Measurements from ENCODE around the gene CBY1. TPM values are rescaled to one million over a fixed set of nuclear protein-coding genes. Genes with fewer than 3 reads are reported as not detected.
"Not testable (repeated sequence)": the region's sequence is repeated elsewhere in the genome, so short reads cannot be mapped to it uniquely, and the experiment has no call there.

CBY1 gene
- 25.2 and 28.0 TPM in 2 replicates for total RNA-seq

DNA sequence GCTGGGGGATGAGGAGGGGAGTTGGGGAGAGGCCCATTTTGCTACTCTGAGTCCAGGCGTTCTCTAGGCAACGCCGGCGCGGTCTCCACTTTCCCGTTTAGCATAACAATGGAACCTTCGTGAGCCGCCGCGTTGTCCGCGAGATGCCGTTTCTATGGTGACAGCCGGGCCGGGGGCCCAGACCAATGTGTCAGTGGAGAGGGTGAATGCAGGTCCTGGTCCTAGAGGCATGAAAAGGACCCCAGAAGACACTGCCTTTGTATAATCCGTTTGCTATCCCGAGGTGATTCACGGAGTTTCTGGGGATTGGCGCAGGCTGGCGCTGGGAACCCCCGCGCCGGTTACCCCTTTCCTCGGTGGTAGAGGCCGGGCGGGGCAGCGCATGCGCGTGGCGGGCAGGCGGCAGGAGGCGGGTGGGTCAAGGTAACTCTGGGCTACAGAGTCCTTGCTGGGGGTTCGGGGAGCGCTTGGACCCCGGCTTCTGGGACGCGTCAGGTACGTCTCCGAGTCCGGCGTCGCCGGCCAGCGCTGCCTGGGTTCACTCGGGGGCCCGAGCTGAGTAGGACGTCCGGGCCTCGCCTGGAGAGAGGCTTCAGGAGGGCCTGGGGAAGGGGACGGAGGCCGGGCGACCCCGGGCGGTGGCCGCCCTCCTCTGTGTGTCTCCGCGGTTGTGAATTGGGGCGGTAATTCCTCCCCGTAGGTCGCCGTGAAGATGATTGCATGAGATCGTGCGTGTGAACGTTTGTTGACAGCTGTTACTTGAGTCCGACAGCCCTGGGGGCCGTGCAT, at the start of gene CBY1, which contains the start of gene FAM227A:
CBY1 (plus strand) TSS at position 383 of the 789 bp plus-strand sequence. CDS start 11,417 bp downstream, outside the sequence.
FAM227A (minus strand) TSS at position 137 of the 789 bp plus-strand sequence. CDS start 6,224 bp downstream, outside the sequence.
- DNase-seq (ENCODE audit: low read depth, low spot score): peak; percentile 59

GRCh38 chr22:38607680-38608079, 48.8 kb upstream of the CBY1 start:
- DNase-seq (ENCODE audit: low read depth, low spot score): no peak

DNA sequence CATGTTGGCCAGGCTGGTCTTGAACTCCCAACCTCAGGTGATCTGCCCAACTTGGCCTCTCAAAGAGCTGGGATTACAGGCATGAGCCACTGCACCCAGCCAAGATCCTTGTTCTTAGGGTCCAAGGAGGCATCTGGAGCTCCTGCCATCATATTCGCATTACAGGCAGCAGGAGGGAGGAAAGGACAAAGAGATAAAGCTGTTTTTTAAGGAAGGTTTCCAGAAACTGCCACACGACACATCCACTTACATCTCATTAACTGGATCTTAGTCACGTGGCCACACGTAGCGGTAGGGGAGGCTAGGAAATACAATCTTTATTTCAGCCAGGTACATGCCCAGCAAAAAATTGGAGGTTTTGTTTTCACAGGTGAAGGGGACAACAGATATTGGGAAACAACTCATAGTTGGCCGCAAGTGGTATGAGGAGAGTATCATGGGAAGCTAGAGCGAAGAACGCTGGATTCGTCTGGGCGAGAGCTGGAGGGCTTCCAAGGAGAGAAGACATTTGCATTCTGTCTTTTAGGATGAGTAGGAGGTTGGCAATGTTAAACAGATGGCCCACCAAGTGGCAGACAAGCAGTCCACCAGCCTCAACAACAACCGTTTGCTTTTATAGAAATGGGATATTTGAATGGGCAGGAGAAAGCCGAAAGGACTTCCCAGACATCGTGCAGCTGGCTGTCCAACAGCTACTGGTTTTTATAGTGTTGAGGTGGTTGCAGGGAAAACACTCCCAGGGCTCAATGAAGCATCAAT, 47.3 kb upstream of the CBY1 start:
- no peak for DNase-seq (ENCODE audit: low read depth, low spot score)

GRCh38 chr22:38610234-38610633, 46.2 kb upstream of the CBY1 start:
- no peak for DNase-seq (ENCODE audit: low read depth, low spot score)

DNA sequence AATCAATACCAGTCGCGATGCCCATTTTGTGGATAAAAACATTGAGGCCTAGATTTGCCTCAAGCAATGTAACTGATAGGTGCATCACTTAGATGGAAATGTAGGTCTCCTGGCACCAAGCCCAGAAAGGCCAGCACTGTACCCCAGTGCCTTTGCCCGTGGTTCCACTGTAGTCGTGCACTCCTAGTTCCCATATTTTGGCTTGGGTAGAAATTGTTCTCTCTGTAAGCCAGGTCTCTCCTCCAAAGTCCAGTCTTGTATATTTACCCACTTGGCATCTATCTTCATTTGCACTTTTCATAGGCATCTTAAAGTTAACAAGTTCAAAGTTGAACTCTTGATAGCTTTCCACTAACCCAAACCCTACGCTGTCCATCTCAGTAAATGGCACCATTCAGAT, 44.9 kb upstream of the CBY1 start:
- DNase-seq (ENCODE audit: low read depth, low spot score): no peak

DNA sequence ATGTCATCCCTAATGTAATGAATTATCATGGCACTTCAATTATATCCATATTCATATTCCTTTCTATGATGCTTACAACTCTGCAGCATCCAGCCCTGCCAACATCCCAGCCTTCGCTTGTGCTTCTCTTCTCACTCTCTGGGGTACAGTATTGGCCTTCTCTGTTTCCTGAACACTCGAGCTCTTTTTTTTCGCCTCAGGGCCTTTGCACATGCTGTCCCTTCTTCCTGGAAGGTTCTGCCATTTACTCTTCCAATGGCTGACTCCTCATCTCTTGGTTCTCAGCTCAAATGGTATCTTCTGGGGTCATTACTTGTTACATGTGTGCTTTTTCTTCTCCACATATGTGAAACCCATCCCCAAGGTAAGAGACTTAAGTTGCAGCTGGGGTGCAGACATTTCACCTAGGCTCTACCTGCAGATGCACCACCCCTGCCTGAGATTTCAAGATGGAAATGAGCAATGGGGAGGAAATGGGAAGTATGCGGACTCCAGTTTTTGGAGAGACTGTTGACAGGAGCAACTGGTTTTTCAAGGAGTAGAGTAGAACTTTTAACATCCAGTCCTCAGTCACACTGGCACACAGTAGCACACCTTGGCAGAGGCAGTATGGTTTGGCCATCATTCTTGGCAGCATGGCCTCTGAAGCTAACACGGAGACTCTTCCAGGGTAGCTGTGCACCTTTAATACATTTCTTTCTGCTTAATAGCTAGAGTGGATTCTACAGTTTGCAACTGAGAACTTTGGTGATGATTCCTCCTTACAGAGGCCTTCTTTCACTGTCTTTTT, 44.0 kb upstream of the CBY1 start:
- no peak for DNase-seq (ENCODE audit: low read depth, low spot score)

GRCh38 chr22:38613588-38613987, 42.9 kb upstream of the CBY1 start:
- DNase-seq (ENCODE audit: low read depth, low spot score): no peak

DNA sequence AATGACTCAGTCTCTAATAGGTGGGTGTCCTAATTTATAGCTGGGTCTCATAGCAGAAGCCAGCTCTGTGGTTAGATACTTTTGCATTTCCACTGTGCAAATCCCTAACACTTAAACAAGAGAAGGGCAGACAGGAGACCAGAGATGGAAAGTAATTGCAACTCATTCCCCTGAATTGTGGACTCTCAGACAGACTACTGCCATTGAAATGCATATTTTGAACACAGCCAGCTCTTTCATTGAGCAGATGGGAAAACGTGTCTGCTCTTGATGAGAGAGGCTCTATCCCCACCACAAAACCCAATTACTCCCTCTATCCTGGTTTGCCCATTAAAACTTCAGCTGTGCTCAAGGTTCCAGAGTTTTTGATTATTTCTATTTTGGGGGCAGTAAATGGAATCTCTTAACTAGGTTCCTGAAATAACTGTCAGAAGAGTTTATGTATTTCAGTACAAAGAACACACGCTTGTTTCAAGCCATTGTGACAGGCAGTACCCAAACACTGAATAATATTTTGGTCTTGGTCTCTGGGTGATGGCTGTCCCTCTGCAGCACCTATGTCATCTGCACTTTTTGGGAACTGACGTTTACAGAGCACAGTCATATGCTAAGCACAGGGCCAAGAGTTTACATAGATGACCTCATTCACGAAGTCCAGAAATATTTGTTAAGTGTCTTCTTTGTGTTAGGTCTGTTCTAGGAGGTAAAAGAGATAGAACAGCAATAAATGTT, 41.9 kb upstream of the CBY1 start:
- no peak for DNase-seq (ENCODE audit: low read depth, low spot score)

- DNase-seq (ENCODE audit: low read depth, low spot score): not testable (repeated sequence)
Measured at GRCh38 chr22:38615064-38615405, 41.4 kb upstream of the CBY1 start.

DNA sequence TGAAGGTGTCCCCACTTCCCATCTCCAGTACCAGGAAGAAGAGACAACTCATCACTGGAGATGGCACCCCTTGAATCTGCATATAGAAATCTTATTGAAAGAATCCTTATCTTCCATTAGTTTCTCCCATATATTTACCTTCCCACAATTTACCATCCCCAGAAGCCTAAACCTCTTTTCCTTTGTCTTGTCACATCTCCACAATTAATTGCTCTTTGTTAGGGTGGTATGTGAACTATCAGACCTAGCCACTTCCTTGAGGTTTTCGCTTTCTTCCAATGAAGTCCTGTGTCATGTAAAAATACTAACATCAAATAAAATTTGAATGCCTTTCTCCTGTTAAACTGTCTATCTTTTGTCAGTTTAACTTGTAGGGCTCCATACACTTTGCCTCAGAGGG, 38.2 kb upstream of the CBY1 start:
- no peak for DNase-seq (ENCODE audit: low read depth, low spot score)

DNA sequence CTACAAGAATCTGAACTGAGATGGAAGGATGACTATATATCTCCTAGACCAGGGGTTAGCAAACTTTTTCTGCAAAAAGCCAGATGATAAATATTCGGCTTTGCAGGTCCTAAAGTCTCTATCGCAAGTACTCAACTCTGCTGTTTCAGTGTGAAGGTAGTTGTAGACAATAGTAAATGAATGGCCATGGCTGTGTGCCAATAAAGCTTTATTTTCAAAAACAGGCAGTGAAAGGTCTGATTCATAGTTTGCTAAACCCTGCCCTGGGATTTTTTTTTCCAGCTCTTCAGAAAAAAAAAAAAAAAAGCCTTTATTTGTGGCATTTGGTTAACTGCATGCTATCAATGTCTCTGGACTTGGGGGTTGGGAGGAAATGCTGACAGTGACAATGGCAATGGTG, 37.8 kb upstream of the CBY1 start:
- DNase-seq (ENCODE audit: low read depth, low spot score): no peak

DNA sequence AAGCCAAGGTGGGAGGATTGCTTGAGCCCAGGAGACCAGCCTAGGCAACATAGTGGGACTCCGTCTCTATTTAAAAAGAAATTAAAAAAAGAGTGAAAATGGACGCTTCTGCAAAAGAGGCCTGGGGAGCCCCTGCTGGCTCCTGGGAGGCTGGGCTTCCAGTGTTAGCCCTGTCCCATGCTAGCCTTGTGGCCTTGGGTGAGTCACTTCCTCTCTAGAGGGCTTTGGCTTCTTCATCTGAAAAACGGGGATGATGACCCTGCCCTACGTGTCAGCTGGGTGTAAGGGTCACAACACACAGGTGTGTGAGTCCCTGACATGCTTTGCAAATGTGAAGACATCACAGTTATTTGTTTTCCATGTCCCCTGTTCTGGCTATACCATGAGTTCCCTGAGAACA, 33.1 kb upstream of the CBY1 start:
- no peak for DNase-seq (ENCODE audit: low read depth, low spot score)

GRCh38 chr22:38628444-38628843, 28.0 kb upstream of the CBY1 start:
- no peak for DNase-seq (ENCODE audit: low read depth, low spot score)

- DNase-seq (ENCODE audit: low read depth, low spot score): no peak
Measured at GRCh38 chr22:38629108-38629507, 27.3 kb upstream of the CBY1 start.

GRCh38 chr22:38631724-38632123, 24.7 kb upstream of the CBY1 start:
- no peak for DNase-seq (ENCODE audit: low read depth, low spot score)

DNA sequence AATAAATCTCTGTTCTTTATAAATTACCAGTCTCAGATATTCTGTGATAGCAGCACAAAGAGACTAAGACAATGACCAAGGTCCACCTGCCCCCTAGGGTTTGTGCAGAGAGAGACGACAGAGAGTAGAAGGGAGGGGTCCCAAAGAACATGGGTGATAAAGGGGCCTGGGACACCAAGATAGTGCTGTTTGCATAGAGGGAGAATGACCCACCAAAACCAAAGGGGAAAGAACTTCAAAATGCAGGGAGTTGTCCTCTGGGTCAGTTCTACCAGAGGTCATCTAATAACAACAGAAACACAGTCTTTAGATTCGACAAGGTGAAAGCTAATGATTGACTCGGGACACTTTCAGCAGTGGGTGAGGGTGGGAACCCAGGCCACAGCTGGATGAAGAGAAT, 23.9 kb upstream of the CBY1 start:
- DNase-seq (ENCODE audit: low read depth, low spot score): no peak

DNA sequence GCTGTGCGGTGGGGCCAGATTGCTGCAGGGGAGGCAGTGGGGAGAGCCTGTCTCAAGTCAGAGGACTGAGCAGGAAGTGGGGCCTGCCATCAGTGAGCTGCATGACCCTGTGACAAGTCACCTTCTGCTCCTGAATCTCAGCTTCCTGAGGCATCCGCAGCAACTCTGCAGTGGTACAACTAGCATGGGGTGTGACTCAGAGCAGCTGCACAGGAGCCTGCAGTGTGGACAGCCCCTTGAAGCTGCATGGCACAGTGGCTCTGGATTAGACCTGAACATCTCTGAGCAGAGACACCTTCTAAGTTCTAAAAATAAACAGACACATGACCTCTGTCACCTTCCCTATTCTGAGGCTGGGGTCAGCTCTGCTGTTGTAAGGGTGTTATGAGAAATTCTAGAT, 18.2 kb upstream of the CBY1 start:
- DNase-seq (ENCODE audit: low read depth, low spot score): no peak

- DNase-seq (ENCODE audit: low read depth, low spot score): no peak
Measured at GRCh38 chr22:38638728-38639127, 17.7 kb upstream of the CBY1 start.

GRCh38 chr22:38641476-38642040, 14.9 kb upstream of the CBY1 start:
- DNase-seq (ENCODE audit: low read depth, low spot score): no peak

DNA sequence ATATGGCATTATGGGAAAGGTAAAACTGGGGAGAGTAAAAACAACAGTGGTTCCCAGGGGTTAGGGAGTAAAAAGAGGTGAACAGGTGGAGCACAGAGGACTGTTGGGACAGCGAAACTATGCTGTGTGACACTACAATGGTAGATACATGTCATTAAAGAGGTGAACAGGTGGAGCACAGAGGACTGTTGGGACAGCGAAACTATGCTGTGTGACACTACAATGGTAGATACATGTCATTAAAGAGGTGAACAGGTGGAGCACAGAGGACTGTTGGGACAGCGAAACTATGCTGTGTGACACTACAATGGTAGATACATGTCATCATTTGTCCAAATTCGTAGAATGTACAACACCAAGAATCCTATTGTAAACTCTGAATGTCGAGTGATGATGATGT, 12.2 kb upstream of the CBY1 start:
- not testable (repeated sequence) for DNase-seq (ENCODE audit: low read depth, low spot score)

GRCh38 chr22:38645430-38645829, 11.0 kb upstream of the CBY1 start:
- no peak for DNase-seq (ENCODE audit: low read depth, low spot score)
